B cell (primary cell): ENCODE results near the gene COPS3. TPM values are rescaled to one million over a fixed set of nuclear protein-coding genes. Genes with fewer than 3 reads are reported as not detected.
"Not testable (repeated sequence)": the region's sequence is repeated elsewhere in the genome, so short reads cannot be mapped to it uniquely, and the experiment has no call there.

Source experiments
- ATAC-seq: fragments of 200-7000 bp; cut with Tn5 transposase; one replicate; pipeline ENCODE4 v1.10.0; 2021; ENCODE audit warnings: low read depth, mild to moderate bottlenecking, moderate number of reproducible peaks, moderate library complexity
- CTCF ChIA-PET: fragments of 350-600 bp; sonication (Branson Sonifier 250); formaldehyde crosslinking; loops from one replicate; lab custom pipeline; 2021; ENCODE audit warnings: antibody characterized with exemption, inconsistent platforms; lab: Charles Lee
- POLR2A ChIA-PET: fragments of 350-600 bp; sonication (Branson Sonifier 250); formaldehyde crosslinking; loops from one replicate; lab custom pipeline; 2021; ENCODE audit warnings: antibody characterized with exemption; lab: Charles Lee
- DNase-seq: peaks from one replicate; pipeline ENCODE4 v3.0.0; 2013
- H2AFZ ChIP-seq: 2 replicates; pipeline ENCODE4 v1.6.1; 2012; ENCODE audit warnings: mild to moderate bottlenecking, low read depth, low read length; ENCODE audit not compliant: insufficient read depth, poor library complexity, severe bottlenecking
- H3K27ac ChIP-seq, 2 donors: 1 replicate in 1 of 2; 2 replicates in 1 of 2; pipeline ENCODE4 v1.5.1; 2012 to 2013; ENCODE audit warnings: low read length in 2 of 2, mild to moderate bottlenecking in 2 of 2, moderate library complexity in 1 of 2
- H3K27me3 ChIP-seq, 4 experiments: fragments of 200-600 bp in 1 of 4; sonication (generic) in 1 of 4; replicated peaks in 1 of 4; 1 replicate in 2 of 4; 2 replicates in 2 of 4; pipeline versions ENCODE4 v1.6.1 to v1.7.0; 2013 to 2016; ENCODE audit warnings: low read length in 3 of 4, mild to moderate bottlenecking in 2 of 4, mixed read lengths in 1 of 4, moderate library complexity in 1 of 4; ENCODE audit not compliant: insufficient read depth in 4 of 4, control insufficient read depth in 3 of 4; ENCODE audit errors: control extremely low read depth in 1 of 4
- H3K36me3 ChIP-seq, 2 experiments: replicated peaks in 1 of 2; 1 replicate in 1 of 2; 2 replicates in 1 of 2; pipeline versions ENCODE4 v1.6.1 to v1.7.1; 2013; ENCODE audit warnings: low read length in 1 of 2; ENCODE audit not compliant: insufficient read depth in 2 of 2, control insufficient read depth in 1 of 2; ENCODE audit errors: control extremely low read depth in 1 of 2, extremely low read depth in 1 of 2
- H3K4me1 ChIP-seq, 2 donors: fragments of 200-600 bp in 1 of 2; sonication (generic) in 1 of 2; 1 replicate in 1 of 2; 2 replicates in 1 of 2; pipeline versions ENCODE4 v1.5.1 to v1.6.1; 2013 to 2017; ENCODE audit warnings: low read length in 2 of 2; ENCODE audit not compliant: control insufficient read depth in 2 of 2, insufficient read depth in 2 of 2
- H3K4me2 ChIP-seq: replicated peaks from 2 replicates; pipeline ENCODE3; 2012; ENCODE audit warnings: mild to moderate bottlenecking, low read depth, low read length; ENCODE audit not compliant: poor library complexity, severe bottlenecking
- H3K4me3 ChIP-seq, 5 experiments: fragments of 200-600 bp in 1 of 5; sonication (generic) in 1 of 5; 1 replicate in 3 of 5; 2 replicates in 2 of 5; pipeline versions ENCODE4 v1.5.1 to v1.7.0; 2011 to 2016; ENCODE audit warnings: low read length in 4 of 5, mild to moderate bottlenecking in 4 of 5, low read depth in 2 of 5, control low read depth in 1 of 5, moderate library complexity in 1 of 5; ENCODE audit not compliant: insufficient read depth in 1 of 5; ENCODE audit errors: control extremely low read depth in 1 of 5, extremely low read depth in 1 of 5
- H3K79me2 ChIP-seq: fragments of 200-600 bp; sonication (generic); one replicate; pipeline ENCODE4 v1.6.0; 2016; ENCODE audit warnings: low read length; ENCODE audit not compliant: control insufficient read depth, insufficient read depth
- H3K9ac ChIP-seq: fragments of 200-600 bp; sonication (generic); 2 replicates; pipeline ENCODE4 v1.6.1; 2017; ENCODE audit warnings: mild to moderate bottlenecking, low read length, moderate library complexity
- H3K9me3 ChIP-seq, 3 donors: one replicate each; pipeline versions ENCODE4 v1.6.1 to v1.7.1; 2013; ENCODE audit warnings: low read length in 2 of 3; ENCODE audit not compliant: control insufficient read depth in 2 of 3, insufficient read depth in 1 of 3; ENCODE audit errors: control extremely low read depth in 1 of 3
- H4K20me1 ChIP-seq: 2 replicates; pipeline ENCODE4 v1.6.0; 2012; ENCODE audit warnings: mild to moderate bottlenecking, low read length; ENCODE audit not compliant: insufficient read depth, control insufficient read depth, poor library complexity, severe bottlenecking
- H3K27ac Mint-ChIP-seq: one replicate; pipeline ENCODE4 v1.8.0; 2021; ENCODE audit warnings: mixed read lengths
- H3K27me3 Mint-ChIP-seq: one replicate; pipeline ENCODE4 v1.8.0; 2021; ENCODE audit warnings: mixed read lengths
- H3K4me1 Mint-ChIP-seq: one replicate; pipeline ENCODE4 v1.8.0; 2021; ENCODE audit warnings: mixed read lengths
- H3K4me3 Mint-ChIP-seq: one replicate; pipeline ENCODE4 v1.8.0; 2021; ENCODE audit warnings: mixed read lengths
- H3K9me3 Mint-ChIP-seq: one replicate; pipeline ENCODE4 v1.8.0; 2022; ENCODE audit warnings: mixed read lengths; ENCODE audit not compliant: insufficient read depth
- EZH2 ChIP-seq: IDR thresholded peaks from 2 replicates; pipeline ENCODE4 v1.6.1; 2012; ENCODE audit warnings: borderline replicate concordance, low read depth, mild to moderate bottlenecking, moderate library complexity, low read length; ENCODE audit not compliant: insufficient read depth, poor library complexity, severe bottlenecking
- WGBS: methylation state at CpG from one replicate; pipeline ENCODE4 v1.1.5; 2013; ENCODE audit warnings: missing lambda C conversion rate; ENCODE audit not compliant: insufficient coverage; 5-methylcytosine and 5-hydroxymethylcytosine counted together
- intact Hi-C: fragments of 100-400 bp; cut with micrococcal nuclease; formaldehyde crosslinking; loops from one replicate; pipeline ENCODE4 v1.10.0; 2022
- polyA plus RNA-seq: library from polyadenylated mRNA; depleted of rRNA; stranded (reverse); fragments of >200 nt; gene quantifications from 2 replicates; pipeline ENCODE4 v1.2.3, GENCODE V29; 2012
- total RNA-seq, 2 donors: library from RNA; stranded (reverse); fragments of 120-200 nt in 1 of 2; gene quantifications; 1 replicate in 1 of 2; 2 replicates in 1 of 2; pipeline versions ENCODE4 v1.2.3 to v1.2.4, GENCODE V29; 2013 to 2022
- TF ChIP-seq, protein P1 (sequence below): fragments of 200-600 bp; IDR thresholded peaks from one replicate; pipeline ENCODE4 v1.8.0; 2022; ENCODE audit warnings: antibody characterized with exemption, mild to moderate bottlenecking

Gene COPS3
- total and polyA plus RNA-seq, 2 donors (not counting 1 experiment from before 2014, with no cell fraction given), result 37.2 to 45.5 TPM

DNA sequence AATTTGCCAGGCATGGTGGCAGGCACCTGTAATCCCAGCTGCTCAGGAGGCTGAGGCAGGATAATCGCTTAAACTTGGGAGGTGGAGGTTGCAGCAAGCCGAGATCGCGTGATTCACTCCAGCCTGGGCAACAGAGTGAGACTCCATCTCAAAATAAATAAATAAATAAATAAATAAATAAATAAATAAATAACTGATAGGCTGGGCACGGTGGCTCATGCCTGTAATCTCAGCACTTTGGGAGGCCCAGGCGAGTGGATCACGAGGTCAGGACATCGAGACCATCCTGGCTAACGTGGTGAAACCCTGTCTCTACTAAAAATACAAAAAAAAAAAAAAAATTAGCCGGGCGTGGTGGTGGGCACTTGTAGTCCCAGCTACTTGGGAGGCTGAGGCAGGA is 25.4 kb downstream of the COPS3 start:
- H3K9me3 ChIP-seq, H3K4me1 Mint-ChIP-seq, H3K4me3 ChIP-seq, H3K79me2 ChIP-seq, POLR2A ChIA-PET, H3K4me3 Mint-ChIP-seq, H3K9ac ChIP-seq, H3K27ac ChIP-seq, H3K9me3 Mint-ChIP-seq, H3K4me1 ChIP-seq, CTCF ChIA-PET, H2AFZ ChIP-seq, DNase-seq, H3K4me2 ChIP-seq, intact Hi-C loops, H3K27ac Mint-ChIP-seq, H3K27me3 Mint-ChIP-seq, H3K27me3 ChIP-seq, ATAC-seq, H4K20me1 ChIP-seq: not testable (repeated sequence)
- peaks cover 12 to 71% of the 10 kb centered on the region in 2 experiments for H3K36me3 ChIP-seq
- WGBS, result 100% methylated on average over 2 of the region's 11 CpGs

DNA sequence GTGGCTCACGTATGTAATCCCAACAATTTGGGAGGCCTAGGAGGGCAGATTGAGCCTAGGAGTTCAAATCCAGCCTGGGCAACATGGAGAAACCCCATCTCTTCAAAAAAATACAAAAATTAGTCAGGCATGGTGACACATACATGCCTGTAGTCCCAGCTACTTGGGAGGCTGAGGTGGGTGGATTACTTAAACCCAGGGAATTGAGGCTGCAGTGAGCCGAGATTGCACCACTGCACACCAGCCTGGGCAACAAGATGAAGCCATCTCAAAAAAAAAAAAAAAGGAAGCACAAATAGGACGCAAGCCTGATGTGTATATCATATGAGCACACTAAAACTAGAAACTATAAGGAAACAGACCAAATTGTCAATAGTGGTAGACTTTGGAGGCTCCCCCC is 27.0 kb downstream of the COPS3 start:
- Mint-ChIP-seq H3K4me3 (no peak overlapping the region), H3K9me3 (no peaks in the 10 kb centered on the region), H3K27ac (no peak overlapping the region), H3K4me1 (no peaks in the 10 kb centered on the region), H3K27me3 (no peaks in the 10 kb centered on the region)
- no peaks in the 10 kb centered on the region for H4K20me1 ChIP-seq
- H2AFZ ChIP-seq, result no peak overlapping the region
- ChIA-PET CTCF (no interaction called here), POLR2A (no interaction called here)
- H3K4me1 ChIP-seq, result no peaks in the 10 kb centered on the region
- H3K9ac ChIP-seq, result no peak overlapping the region
- peaks cover 15 to 65% of the 10 kb centered on the region in 2 experiments for H3K36me3 ChIP-seq
- peaks cover 5% of the 10 kb centered on the region for H3K79me2 ChIP-seq
- no peak overlapping the region for H3K4me3 ChIP-seq
- H3K27me3 ChIP-seq, result no peaks in the 10 kb centered on the region
- no peaks in the 10 kb centered on the region for H3K9me3 ChIP-seq
- 100% methylated on average over 1 of the region's 3 CpGs for WGBS
- intact Hi-C loops, result no loop called here
- TF ChIP-seq EZH2, result no peak
- TF ChIP-seq, protein P1, sequence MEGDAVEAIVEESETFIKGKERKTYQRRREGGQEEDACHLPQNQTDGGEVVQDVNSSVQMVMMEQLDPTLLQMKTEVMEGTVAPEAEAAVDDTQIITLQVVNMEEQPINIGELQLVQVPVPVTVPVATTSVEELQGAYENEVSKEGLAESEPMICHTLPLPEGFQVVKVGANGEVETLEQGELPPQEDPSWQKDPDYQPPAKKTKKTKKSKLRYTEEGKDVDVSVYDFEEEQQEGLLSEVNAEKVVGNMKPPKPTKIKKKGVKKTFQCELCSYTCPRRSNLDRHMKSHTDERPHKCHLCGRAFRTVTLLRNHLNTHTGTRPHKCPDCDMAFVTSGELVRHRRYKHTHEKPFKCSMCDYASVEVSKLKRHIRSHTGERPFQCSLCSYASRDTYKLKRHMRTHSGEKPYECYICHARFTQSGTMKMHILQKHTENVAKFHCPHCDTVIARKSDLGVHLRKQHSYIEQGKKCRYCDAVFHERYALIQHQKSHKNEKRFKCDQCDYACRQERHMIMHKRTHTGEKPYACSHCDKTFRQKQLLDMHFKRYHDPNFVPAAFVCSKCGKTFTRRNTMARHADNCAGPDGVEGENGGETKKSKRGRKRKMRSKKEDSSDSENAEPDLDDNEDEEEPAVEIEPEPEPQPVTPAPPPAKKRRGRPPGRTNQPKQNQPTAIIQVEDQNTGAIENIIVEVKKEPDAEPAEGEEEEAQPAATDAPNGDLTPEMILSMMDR, result no peak
- DNase-seq (no peak), ATAC-seq (no peak)
- H3K27ac ChIP-seq, result no peak overlapping the region
- no peak overlapping the region for H3K4me2 ChIP-seq
